Measurements from ENCODE around the gene GPR137. TPM values are rescaled to one million over a fixed set of nuclear protein-coding genes. Genes with fewer than 3 reads are reported as not detected.
A peak's percentile ranks its signal among the peaks of the same experiment; 100 is the strongest.
"Not testable (repeated sequence)": the region's sequence is repeated elsewhere in the genome, so short reads cannot be mapped to it uniquely, and the experiment has no call there.

The GPR137 gene
- total RNA-seq, 1 donor from 2014 or later = 4.7 TPM

- peak; percentile 75 for DNase-seq
Measured at GRCh38 chr11:64304316-64305072, 18.8 kb downstream of the GPR137 start.

- peak; percentile 98 for DNase-seq
Measured at GRCh38 chr11:64305075-64305690, 19.5 kb downstream of the GPR137 start, which contains the start of gene ESRRA. Gene ESRRA, plus strand, starts transcription at chr11:64305524. Its CDS starts 1,656 bp downstream, at chr11:64307180.

GRCh38 chr11:64305691-64306562 lies 20.3 kb downstream of the GPR137 start:
- no peak for DNase-seq

- DNase-seq = no peak
Measured at GRCh38 chr11:64306563-64306875, 20.9 kb downstream of the GPR137 start.

GRCh38 chr11:64306876-64307622 lies 21.4 kb downstream of the GPR137 start:
- DNase-seq = no peak

GRCh38 chr11:64307795-64308194 lies 22.1 kb downstream of the GPR137 start:
- not testable (repeated sequence) for DNase-seq

GRCh38 chr11:64312947-64313346 lies 27.3 kb downstream of the GPR137 start:
- no peak for DNase-seq

GRCh38 chr11:64313491-64314145 lies 28.0 kb downstream of the GPR137 start:
- DNase-seq = no peak

- DNase-seq = no peak
Measured at GRCh38 chr11:64314146-64314804, 28.6 kb downstream of the GPR137 start.

GRCh38 chr11:64314805-64315561 lies 29.3 kb downstream of the GPR137 start:
- no peak for DNase-seq

- not testable (repeated sequence) for DNase-seq
Measured at GRCh38 chr11:64315667-64316526, 30.2 kb downstream of the GPR137 start.

GRCh38 chr11:64316672-64317324 lies 31.1 kb downstream of the GPR137 start:
- DNase-seq = no peak

GRCh38 chr11:64317325-64317960 lies 31.8 kb downstream of the GPR137 start, which contains the start of gene TRMT112:
Gene TRMT112, minus strand, starts transcription at chr11:64317559. Its CDS starts 33 bp downstream, at chr11:64317526.
- peak; percentile 97 for DNase-seq

GRCh38 chr11:64317961-64318765 lies 32.5 kb downstream of the GPR137 start, which contains the start of gene PRDX5:
Gene PRDX5, plus strand, starts transcription at chr11:64318121. Its CDS starts 95 bp downstream, at chr11:64318216.
- DNase-seq = peak; percentile 96

- DNase-seq = no peak
Measured at GRCh38 chr11:64318766-64319761, 33.4 kb downstream of the GPR137 start.

- DNase-seq = no peak
Measured at GRCh38 chr11:64320556-64320955, 34.9 kb downstream of the GPR137 start.
